Sigmoid colon (tissue), 7 donors: ENCODE measurements around the gene KIF23. TPM values are rescaled to one million over a fixed set of nuclear protein-coding genes. Genes with fewer than 3 reads are reported as not detected.

Source experiments
- DNase-seq: peaks from one replicate; pipeline ENCODE4 v3.0.0-alpha.2; 2019
- H3K27ac ChIP-seq, 4 donors: fragments of 200-600 bp; sonication (generic); one replicate each; pipeline ENCODE4 v1.5.1; 2016 to 2019; ENCODE audit warnings: mild to moderate bottlenecking in 1 of 4
- H3K27me3 ChIP-seq, 3 donors: fragments of 200-600 bp; sonication (generic); one replicate each; pipeline ENCODE4 v1.5.1; 2019; ENCODE audit warnings: mild to moderate bottlenecking in 1 of 3
- H3K36me3 ChIP-seq, 4 donors: fragments of 200-600 bp; sonication (generic); one replicate each; pipeline ENCODE4 v1.5.1; 2016 to 2019
- H3K4me1 ChIP-seq, 4 donors: fragments of 200-600 bp; sonication (generic); one replicate each; pipeline ENCODE4 v1.5.1; 2017 to 2019
- H3K4me3 ChIP-seq, 4 donors: fragments of 200-600 bp; sonication (generic); one replicate each; pipeline ENCODE4 v1.5.1; 2017 to 2019; ENCODE audit warnings: mild to moderate bottlenecking in 2 of 4, moderate library complexity in 1 of 4
- H3K9me3 ChIP-seq, 4 donors: fragments of 200-600 bp in 3 of 4; sonication (generic) in 3 of 4; one replicate each; pipeline versions ENCODE4 v1.5.1 to v1.6.1; 2013 to 2019
- EP300 ChIP-seq, 4 donors: sonication (generic); formaldehyde crosslinking; IDR thresholded peaks; one replicate each; pipeline ENCODE4 v1.6.1; 2017; ENCODE audit warnings: antibody characterized with exemption in 4 of 4
- POLR2A ChIP-seq, 2 donors: fragments of 450-650 bp; IDR thresholded peaks; one replicate each; pipeline ENCODE4 v1.6.1; 2016; ENCODE audit warnings: antibody characterized with exemption in 2 of 2, mild to moderate bottlenecking in 2 of 2, moderate library complexity in 2 of 2
- POLR2AphosphoS5 ChIP-seq, 4 donors: sonication (generic); formaldehyde crosslinking; IDR thresholded peaks; one replicate each; pipeline ENCODE4 v1.6.1; 2017; ENCODE audit warnings: antibody characterized with exemption in 4 of 4
- WGBS, 2 donors: extraction: QIAGEN DNeasy Blood & Tissue Kit; methylation state at CpG; one replicate each; pipeline ENCODE4 v1.1.7; 2013; 5-methylcytosine and 5-hydroxymethylcytosine counted together
- intact Hi-C: fragments of 100-400 bp; cut with DNase I; formaldehyde crosslinking; loops from one replicate; pipeline ENCODE4 v1.15.1; 2023
- polyA plus RNA-seq, 3 donors: library from polyadenylated mRNA; stranded (reverse); fragments of 200-250 nt; gene quantifications; one replicate each; pipeline ENCODE4 v1.2.3, GENCODE V29; 2013
- total RNA-seq, 4 donors: library from RNA; depleted of rRNA; stranded (reverse); fragments of >200 nt; gene quantifications; one replicate each; pipeline ENCODE4 v1.1.0, GENCODE V29; 2016
- TF ChIP-seq, protein P1 (sequence below), 4 experiments: fragments of 450-650 bp in 3 of 4; fragments of 200-600 bp in 1 of 4; IDR thresholded peaks; one replicate each; pipeline ENCODE4 v1.5.1; 2016 to 2019; ENCODE audit warnings: antibody characterized with exemption in 4 of 4, mild to moderate bottlenecking in 3 of 4, moderate library complexity in 2 of 4
- donor health status: healthy with polysubstance abuse.
- donor health status: Bipolar disorder and iron deficiency.
- donor health status: healthy.

The KIF23 gene
- total and polyA plus RNA-seq, 7 donors: 0.16 to 10.8 (median 2.1) TPM

DNA sequence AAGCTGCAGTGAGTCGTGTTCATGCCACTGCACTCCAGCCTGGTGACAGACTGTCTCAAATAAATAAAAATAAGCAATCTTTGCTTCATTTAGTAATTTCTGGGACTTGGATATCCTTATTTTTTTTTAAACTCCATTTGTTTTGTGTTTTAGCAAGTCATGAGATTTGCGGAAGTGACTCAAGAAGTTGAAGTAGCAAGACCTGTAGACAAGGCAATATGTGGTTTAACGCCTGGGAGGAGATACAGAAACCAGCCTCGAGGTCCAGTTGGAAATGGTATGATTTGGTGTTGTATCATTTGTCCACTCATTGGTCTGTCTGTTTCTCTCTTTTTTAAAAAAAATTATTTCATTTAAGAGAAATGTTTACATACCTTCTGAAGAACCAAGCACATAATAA lies 21.8 kb downstream of the KIF23 start:
- intact Hi-C loops: no loop called here
- WGBS, 2 donors: 93 to 96% methylated on average over 4 of the region's 4 CpGs
- Histone ChIP-seq H3K9me3 (no peaks in the 10 kb centered on the region), H3K27ac (no peak overlapping the region), H3K4me3 (no peak overlapping the region), H3K27me3 (no peaks in the 10 kb centered on the region), H3K4me1 (no peaks in the 10 kb centered on the region), H3K36me3 (no peaks in the 10 kb centered on the region)
- no peak for TF ChIP-seq EP300 (IDR thresholded peaks at IDR 0.05)
- DNase-seq: no peak

DNA sequence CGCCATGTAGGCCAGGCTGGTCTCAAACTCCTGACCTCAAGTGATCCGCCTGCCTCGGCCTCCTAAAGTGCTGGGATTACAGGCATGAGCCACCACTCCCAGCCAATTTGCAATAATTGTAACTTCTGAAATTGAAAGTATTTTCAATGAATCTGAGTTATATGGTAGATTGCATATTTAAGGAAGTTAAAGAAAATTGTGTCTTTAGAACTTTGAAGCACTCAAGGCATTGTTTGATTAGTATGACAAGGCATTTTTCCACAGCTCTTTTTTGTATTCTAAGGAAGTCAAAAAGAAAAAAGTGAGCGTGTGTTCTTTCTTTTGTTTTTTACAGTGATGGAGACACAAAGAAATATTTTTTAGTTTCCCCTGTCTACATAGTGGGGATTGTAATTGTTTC lies 22.8 kb downstream of the KIF23 start:
- no peaks in the 10 kb centered on the region for H3K27me3 ChIP-seq
- H3K4me3 ChIP-seq: no peak overlapping the region
- H3K9me3 ChIP-seq: no peaks in the 10 kb centered on the region
- 92 to 97% methylated on average over 4 of the region's 4 CpGs for WGBS, 2 donors
- H3K36me3 ChIP-seq: no peaks in the 10 kb centered on the region
- H3K27ac ChIP-seq: no peak overlapping the region
- no peak for DNase-seq
- TF ChIP-seq EP300 (IDR thresholded peaks at IDR 0.05) (no peak), POLR2A (IDR thresholded peaks at IDR 0.05) (no peak), POLR2AphosphoS5 (IDR thresholded peaks at IDR 0.05) (no peak)
- TF ChIP-seq, protein P1, sequence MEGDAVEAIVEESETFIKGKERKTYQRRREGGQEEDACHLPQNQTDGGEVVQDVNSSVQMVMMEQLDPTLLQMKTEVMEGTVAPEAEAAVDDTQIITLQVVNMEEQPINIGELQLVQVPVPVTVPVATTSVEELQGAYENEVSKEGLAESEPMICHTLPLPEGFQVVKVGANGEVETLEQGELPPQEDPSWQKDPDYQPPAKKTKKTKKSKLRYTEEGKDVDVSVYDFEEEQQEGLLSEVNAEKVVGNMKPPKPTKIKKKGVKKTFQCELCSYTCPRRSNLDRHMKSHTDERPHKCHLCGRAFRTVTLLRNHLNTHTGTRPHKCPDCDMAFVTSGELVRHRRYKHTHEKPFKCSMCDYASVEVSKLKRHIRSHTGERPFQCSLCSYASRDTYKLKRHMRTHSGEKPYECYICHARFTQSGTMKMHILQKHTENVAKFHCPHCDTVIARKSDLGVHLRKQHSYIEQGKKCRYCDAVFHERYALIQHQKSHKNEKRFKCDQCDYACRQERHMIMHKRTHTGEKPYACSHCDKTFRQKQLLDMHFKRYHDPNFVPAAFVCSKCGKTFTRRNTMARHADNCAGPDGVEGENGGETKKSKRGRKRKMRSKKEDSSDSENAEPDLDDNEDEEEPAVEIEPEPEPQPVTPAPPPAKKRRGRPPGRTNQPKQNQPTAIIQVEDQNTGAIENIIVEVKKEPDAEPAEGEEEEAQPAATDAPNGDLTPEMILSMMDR (IDR thresholded peaks at IDR 0.05): no peak
- intact Hi-C loops: no loop called here
- no peaks in the 10 kb centered on the region for H3K4me1 ChIP-seq

DNA sequence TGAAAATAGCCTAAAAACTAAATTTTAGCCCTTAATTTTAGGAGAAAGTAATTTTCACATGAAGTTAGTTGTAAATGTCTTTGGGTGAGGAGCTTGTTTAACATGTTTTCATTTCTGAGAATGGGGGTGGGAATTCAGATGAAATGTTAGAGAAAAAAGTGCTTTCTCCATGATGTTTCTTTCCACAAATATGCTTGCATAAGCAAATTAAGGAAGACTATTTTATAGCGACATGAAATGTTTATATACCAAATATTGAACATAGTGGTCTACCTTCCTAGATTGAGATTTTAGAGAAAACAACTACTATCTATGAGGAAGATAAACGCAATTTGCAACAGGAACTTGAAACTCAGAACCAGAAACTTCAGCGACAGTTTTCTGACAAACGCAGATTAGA lies 25.5 kb downstream of the KIF23 start:
- DNase-seq: no peak
- WGBS, 2 donors: 87 to 94% methylated on average over 4 of the region's 4 CpGs
- H3K4me1 ChIP-seq: no peaks in the 10 kb centered on the region
- no peaks in the 10 kb centered on the region for H3K36me3 ChIP-seq
- H3K9me3 ChIP-seq: no peaks in the 10 kb centered on the region
- intact Hi-C loops: no loop called here
- H3K4me3 ChIP-seq: no peak overlapping the region
- H3K27me3 ChIP-seq: no peaks in the 10 kb centered on the region
- no peak overlapping the region for H3K27ac ChIP-seq
- TF ChIP-seq, protein P1 (IDR thresholded peaks at IDR 0.05): no peak
- no peak for TF ChIP-seq POLR2A (IDR thresholded peaks at IDR 0.05)
- no peak for TF ChIP-seq POLR2AphosphoS5 (IDR thresholded peaks at IDR 0.05)
- TF ChIP-seq EP300 (IDR thresholded peaks at IDR 0.05): no peak

DNA sequence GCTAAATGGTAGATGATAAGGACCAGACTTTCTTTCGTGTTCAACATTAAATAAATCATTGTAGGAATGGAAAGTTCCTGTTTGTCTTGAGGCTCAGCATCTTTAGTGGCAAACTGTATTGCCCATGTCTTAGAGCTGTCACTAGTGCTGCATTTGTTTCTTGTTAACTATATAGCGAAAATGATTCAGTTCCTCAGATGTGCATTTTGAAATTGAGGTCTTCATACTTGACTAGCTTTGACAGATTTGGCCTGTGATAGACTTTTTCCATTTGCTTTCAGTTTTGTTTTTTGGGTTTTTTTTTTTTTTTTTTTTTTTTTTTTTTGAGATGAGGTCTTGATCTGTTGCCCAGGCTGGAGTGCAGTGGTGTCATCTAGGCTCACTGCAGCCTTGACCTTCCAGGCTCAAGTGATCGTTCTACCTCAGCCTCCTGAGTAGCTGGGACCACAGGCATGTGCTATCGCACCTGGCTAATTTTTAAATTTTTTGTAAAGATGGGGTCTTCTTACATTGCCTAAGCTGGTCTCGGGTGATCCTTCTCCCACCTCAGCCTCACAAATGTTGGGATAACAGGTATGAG lies 29.0 kb downstream of the KIF23 start:
- no peak for DNase-seq
- no peaks in the 10 kb centered on the region for H3K36me3 ChIP-seq
- no peaks in the 10 kb centered on the region for H3K27me3 ChIP-seq
- no peak overlapping the region for H3K27ac ChIP-seq
- no peak for TF ChIP-seq EP300 (IDR thresholded peaks at IDR 0.05)
- TF ChIP-seq POLR2AphosphoS5 (IDR thresholded peaks at IDR 0.05): no peak
- TF ChIP-seq, protein P1 (IDR thresholded peaks at IDR 0.05): no peak
- TF ChIP-seq POLR2A (IDR thresholded peaks at IDR 0.05): no peak
- intact Hi-C loops: no loop called here
- 80 to 86% methylated on average over 5 of the region's 5 CpGs for WGBS, 2 donors
- no peaks in the 10 kb centered on the region for H3K4me1 ChIP-seq
- no peak overlapping the region for H3K4me3 ChIP-seq
- H3K9me3 ChIP-seq: no peaks in the 10 kb centered on the region

DNA sequence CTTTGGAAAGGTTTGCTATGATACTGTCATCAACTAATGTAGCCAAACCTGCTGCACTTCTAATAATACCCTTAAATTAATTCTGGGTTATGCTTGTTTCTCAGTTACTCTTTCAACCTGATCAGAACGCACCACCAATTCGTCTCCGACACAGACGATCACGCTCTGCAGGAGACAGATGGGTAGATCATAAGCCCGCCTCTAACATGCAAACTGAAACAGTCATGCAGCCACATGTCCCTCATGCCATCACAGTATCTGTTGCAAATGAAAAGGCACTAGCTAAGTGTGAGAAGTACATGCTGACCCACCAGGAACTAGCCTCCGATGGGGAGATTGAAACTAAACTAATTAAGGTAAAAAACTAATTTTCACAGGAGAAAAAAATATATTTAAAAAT lies 30.5 kb downstream of the KIF23 start:
- no peaks in the 10 kb centered on the region for H3K4me1 ChIP-seq
- intact Hi-C loops: no loop called here

More for the DNA sequence above, 30.5 kb downstream of the KIF23 start:
- H3K36me3 ChIP-seq: no peaks in the 10 kb centered on the region
- no peaks in the 10 kb centered on the region for H3K27me3 ChIP-seq
- 96 to 97% methylated on average over 7 of the region's 7 CpGs for WGBS, 2 donors
- no peaks in the 10 kb centered on the region for H3K9me3 ChIP-seq
- TF ChIP-seq POLR2A (IDR thresholded peaks at IDR 0.05): no peak
- TF ChIP-seq, protein P1 (IDR thresholded peaks at IDR 0.05): no peak
- no peak for TF ChIP-seq EP300 (IDR thresholded peaks at IDR 0.05)
- TF ChIP-seq POLR2AphosphoS5 (IDR thresholded peaks at IDR 0.05): no peak
- H3K27ac ChIP-seq: no peak overlapping the region
- no peak for DNase-seq
- H3K4me3 ChIP-seq: no peak overlapping the region
